ENCODE measurements around the gene HLA-DQB1. TPM values are rescaled to one million over a fixed set of nuclear protein-coding genes. Genes with fewer than 3 reads are reported as not detected.

The HLA-DQB1 gene
- total RNA-seq, 1 donor from 2014 or later = 0.20 TPM

- DNase-seq (ENCODE audit: low read depth in 2 of 2) = no peak
Measured at GRCh38 chr6:32627249-32627648, 39.2 kb downstream of the HLA-DQB1 start.

- no peak for DNase-seq (ENCODE audit: low read depth in 2 of 2)
Measured at GRCh38 chr6:32625137-32625536, 41.3 kb downstream of the HLA-DQB1 start.

- DNase-seq (ENCODE audit: low read depth in 2 of 2) = no peak
Measured at GRCh38 chr6:32624565-32624964, 41.9 kb downstream of the HLA-DQB1 start.

GRCh38 chr6:32623693-32624092 is 42.8 kb downstream of the HLA-DQB1 start:
- DNase-seq (ENCODE audit: low read depth in 2 of 2) = no peak

- peak; percentile 48 to 52 for DNase-seq (ENCODE audit: low read depth in 2 of 2)
Measured at GRCh38 chr6:32622545-32623401, 43.7 kb downstream of the HLA-DQB1 start.

DNA sequence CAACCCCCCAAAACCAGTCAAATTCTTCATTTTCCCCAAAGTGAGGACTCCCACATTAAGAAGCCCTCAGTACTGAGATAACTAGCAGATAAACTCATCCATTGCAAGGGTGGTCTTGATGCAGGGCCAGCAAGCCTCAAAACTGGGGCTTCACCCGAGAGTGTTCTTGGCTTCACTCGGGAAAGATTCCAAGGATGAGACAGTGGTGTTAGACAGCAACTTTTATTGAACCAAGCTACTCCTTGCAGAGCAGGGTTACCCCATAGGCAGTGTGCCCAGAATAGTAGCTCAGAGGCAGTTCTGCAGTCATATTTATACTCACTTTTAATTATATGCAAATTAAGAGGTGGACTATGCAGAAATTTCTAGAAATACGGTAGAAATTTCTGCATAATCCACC is 45.1 kb downstream of the HLA-DQB1 start:
- no peak for DNase-seq (ENCODE audit: low read depth in 2 of 2)

GRCh38 chr6:32617751-32618150 is 48.7 kb downstream of the HLA-DQB1 start:
- no peak for DNase-seq (ENCODE audit: low read depth in 2 of 2)

DNA sequence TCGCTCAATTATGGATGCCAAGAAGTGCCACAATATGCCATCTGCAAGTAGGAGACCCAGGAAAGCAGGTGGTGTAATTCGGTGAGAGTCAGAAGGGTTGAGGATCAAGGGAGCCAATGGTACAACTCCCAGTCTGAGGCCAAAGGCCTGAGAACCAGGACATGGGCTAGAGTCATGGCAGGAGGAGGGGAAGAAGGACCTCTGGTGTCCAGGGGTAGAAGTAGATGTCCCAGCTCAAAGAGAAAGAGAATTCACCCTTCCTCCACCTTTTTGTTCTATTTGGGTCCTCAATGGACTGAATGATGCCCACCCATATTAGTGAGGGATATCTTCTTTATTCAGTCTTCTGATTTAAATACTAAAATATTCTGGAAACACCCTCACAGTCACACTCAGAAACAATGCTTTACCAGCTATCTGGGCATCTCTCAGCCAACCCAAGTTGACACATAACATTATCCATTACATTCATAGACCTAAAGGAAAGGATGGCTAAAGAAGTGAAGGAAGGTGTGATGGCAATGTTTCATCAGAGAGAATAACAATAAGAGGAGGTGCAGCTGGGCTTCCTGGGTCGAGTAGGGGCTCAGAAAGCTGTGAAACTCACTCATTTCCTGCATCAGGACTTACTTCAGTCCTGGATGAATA is 50.4 kb downstream of the HLA-DQB1 start:
- DNase-seq (ENCODE audit: low read depth in 2 of 2) = no peak

DNA sequence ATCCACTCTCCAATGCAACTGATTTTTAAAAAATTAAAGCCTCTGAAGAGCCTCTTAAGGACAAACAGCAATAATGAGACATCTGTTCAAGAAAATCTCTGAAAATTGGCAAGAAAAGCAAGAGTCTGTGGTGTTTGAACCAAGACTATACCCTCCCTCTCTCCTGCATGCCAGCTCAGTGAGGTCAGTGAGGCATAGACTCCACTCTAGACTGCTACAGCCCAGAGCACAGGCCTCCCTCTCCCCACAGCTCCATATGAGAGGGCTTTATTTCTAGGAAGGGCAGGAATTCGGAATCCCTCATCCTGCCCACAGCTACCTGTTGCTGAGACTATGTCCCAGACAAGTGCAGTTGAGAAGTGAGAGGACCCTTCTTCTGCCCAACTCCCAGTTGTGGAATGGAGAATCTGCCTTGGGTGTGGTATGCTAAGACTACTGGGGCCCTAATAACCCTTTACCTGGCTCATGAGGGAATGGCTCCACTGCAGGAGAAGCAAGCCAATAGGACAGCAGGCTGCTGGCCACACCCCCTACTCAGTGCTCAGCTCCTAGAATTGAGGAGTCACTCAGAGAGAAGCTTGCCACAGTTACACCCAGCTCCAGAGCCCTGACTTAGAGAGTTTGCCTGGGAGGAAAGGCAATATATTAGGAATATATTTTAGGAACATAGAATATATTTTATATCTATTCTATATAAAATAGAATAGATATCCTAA is 51.9 kb downstream of the HLA-DQB1 start:
- no peak for DNase-seq (ENCODE audit: low read depth in 2 of 2)

DNA sequence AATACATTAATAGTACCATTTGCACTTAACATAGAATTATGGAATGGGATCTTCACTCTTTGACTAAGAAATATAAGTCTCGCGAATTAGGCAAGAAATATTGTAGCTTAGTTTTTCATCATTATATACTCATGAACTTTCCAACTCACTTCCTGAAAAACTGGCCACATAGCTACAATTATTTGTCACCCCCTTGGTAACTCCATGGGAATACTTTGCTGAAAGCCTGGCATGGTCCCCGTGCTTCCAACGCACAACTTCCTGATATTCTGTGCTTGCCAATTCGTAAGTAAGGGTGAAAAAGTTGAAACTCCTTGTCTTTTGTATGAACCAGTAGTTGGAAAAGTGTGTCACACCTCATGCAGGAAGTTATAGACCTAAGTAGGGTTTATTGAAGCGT is 53.0 kb downstream of the HLA-DQB1 start:
- no peak for DNase-seq (ENCODE audit: low read depth in 2 of 2)

GRCh38 chr6:32610682-32611296 is 55.7 kb downstream of the HLA-DQB1 start:
- no peak for DNase-seq (ENCODE audit: low read depth in 2 of 2)

- DNase-seq (ENCODE audit: low read depth in 2 of 2) = peak; percentile 43 to 96
Measured at GRCh38 chr6:32609731-32610640, 56.5 kb downstream of the HLA-DQB1 start.

Other genes with a start within 250 kb of the HLA-DQB1 start
- gene HLA-DRA, start 226.8 kb downstream of the HLA-DQB1 start, total RNA-seq = not detected in 2 replicates
- under 0.01 and 0.40 TPM in 2 replicates for gene HLA-DRB5, start 136.4 kb downstream of the HLA-DQB1 start, total RNA-seq
- gene HLA-DRB1, start 76.8 kb downstream of the HLA-DQB1 start, total RNA-seq = 0.40 and 1.5 TPM in 2 replicates
- gene HLA-DQA1, start 29.3 kb downstream of the HLA-DQB1 start, total RNA-seq = not detected in 2 replicates
- gene HLA-DQA2, start 74.7 kb upstream of the HLA-DQB1 start, total RNA-seq = not detected in 2 replicates
- not detected in 2 replicates for gene HLA-DQB2, start 96.9 kb upstream of the HLA-DQB1 start, total RNA-seq
- gene HLA-DOB, start 150.3 kb upstream of the HLA-DQB1 start, total RNA-seq = 0.22 TPM in 1 of 2 replicates, not detected in the other
- gene TAP2, start 172.1 kb upstream of the HLA-DQB1 start, total RNA-seq = 15.0 and 30.4 TPM in 2 replicates
- 42.1 and 57.8 TPM in 2 replicates for gene PSMB8, start 177.4 kb upstream of the HLA-DQB1 start, total RNA-seq
- gene TAP1, start 187.0 kb upstream of the HLA-DQB1 start, total RNA-seq = 22.4 and 31.7 TPM in 2 replicates
- 20.5 and 24.8 TPM in 2 replicates for gene PSMB9, start 187.5 kb upstream of the HLA-DQB1 start, total RNA-seq

All from lung microvascular endothelial cell (primary cell).